ENCODE data around the gene CACNA2D3.

DNA sequence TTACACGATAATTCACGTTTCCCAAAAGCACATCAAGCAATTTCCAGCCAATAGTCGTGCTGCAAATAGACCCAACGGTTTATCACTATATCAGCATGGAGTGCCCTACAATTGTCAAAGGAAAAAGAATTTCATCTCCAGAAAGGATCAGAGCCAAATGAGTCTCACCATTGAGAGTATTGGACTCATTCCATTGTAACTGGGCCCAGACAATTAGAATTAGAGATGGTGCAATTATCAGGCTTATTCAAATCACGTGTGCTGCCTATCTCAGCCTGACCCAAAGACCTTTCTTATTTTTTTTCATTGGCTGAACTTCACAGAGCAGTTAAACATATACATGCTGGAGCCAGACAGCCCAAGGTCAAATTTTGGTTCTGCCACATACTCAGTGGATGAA, 892.6 kb downstream of the CACNA2D3 start:
- TF ChIP-seq, protein P1, sequence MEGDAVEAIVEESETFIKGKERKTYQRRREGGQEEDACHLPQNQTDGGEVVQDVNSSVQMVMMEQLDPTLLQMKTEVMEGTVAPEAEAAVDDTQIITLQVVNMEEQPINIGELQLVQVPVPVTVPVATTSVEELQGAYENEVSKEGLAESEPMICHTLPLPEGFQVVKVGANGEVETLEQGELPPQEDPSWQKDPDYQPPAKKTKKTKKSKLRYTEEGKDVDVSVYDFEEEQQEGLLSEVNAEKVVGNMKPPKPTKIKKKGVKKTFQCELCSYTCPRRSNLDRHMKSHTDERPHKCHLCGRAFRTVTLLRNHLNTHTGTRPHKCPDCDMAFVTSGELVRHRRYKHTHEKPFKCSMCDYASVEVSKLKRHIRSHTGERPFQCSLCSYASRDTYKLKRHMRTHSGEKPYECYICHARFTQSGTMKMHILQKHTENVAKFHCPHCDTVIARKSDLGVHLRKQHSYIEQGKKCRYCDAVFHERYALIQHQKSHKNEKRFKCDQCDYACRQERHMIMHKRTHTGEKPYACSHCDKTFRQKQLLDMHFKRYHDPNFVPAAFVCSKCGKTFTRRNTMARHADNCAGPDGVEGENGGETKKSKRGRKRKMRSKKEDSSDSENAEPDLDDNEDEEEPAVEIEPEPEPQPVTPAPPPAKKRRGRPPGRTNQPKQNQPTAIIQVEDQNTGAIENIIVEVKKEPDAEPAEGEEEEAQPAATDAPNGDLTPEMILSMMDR (IDR thresholded peaks at IDR 0.05): no peak
- no peak for TF ChIP-seq POLR2AphosphoS5 (IDR thresholded peaks at IDR 0.05; ENCODE audit: insufficient read depth in 1 of 2, low read depth in 1 of 2)
- TF ChIP-seq POLR2A (IDR thresholded peaks at IDR 0.05): no peak
